Mucosa of stomach (tissue), 1 donor: Measurements from ENCODE around the gene SMG6.

Experiments
- H3K27me3 ChIP-seq: one replicate; pipeline ENCODE4 v1.7.0; 2013; ENCODE audit warnings: mild to moderate bottlenecking, low read length; ENCODE audit not compliant: control insufficient read depth, insufficient read depth
- H3K36me3 ChIP-seq: one replicate; pipeline ENCODE4 v1.7.0; 2013; ENCODE audit warnings: low read length; ENCODE audit not compliant: control insufficient read depth, insufficient read depth
- H3K4me1 ChIP-seq: one replicate; pipeline ENCODE4 v1.7.0; 2013; ENCODE audit warnings: mild to moderate bottlenecking, low read length; ENCODE audit not compliant: control insufficient read depth, insufficient read depth
- H3K4me3 ChIP-seq: one replicate; pipeline ENCODE4 v1.7.0; 2013; ENCODE audit warnings: low read length
- H3K9ac ChIP-seq: one replicate; pipeline ENCODE4 v1.7.0; 2013; ENCODE audit warnings: mild to moderate bottlenecking, low read length, moderate library complexity
- H3K9me3 ChIP-seq: one replicate; pipeline ENCODE4 v1.7.0; 2013; ENCODE audit warnings: mild to moderate bottlenecking, low read length, moderate library complexity; ENCODE audit not compliant: control insufficient read depth
- donor health status: Pancreatic carcinoma.

The SMG6 gene

GRCh38 chr17:2237521-2237921 is 66.1 kb downstream of the SMG6 start:
- H3K9ac ChIP-seq = no peak overlapping the region
- no peaks in the 10 kb centered on the region for H3K36me3 ChIP-seq
- H3K9me3 ChIP-seq = no peaks in the 10 kb centered on the region
- no peaks in the 10 kb centered on the region for H3K27me3 ChIP-seq
- no peaks in the 10 kb centered on the region for H3K4me1 ChIP-seq
- no peak overlapping the region for H3K4me3 ChIP-seq

GRCh38 chr17:2235792-2236366 is 67.7 kb downstream of the SMG6 start:
- no peaks in the 10 kb centered on the region for H3K4me1 ChIP-seq

GRCh38 chr17:2235265-2235664 is 68.3 kb downstream of the SMG6 start:
- Histone ChIP-seq H3K4me1 (no peaks in the 10 kb centered on the region), H3K9ac (no peak overlapping the region), H3K27me3 (no peaks in the 10 kb centered on the region), H3K36me3 (no peaks in the 10 kb centered on the region), H3K9me3 (no peaks in the 10 kb centered on the region), H3K4me3 (no peak overlapping the region)

More at GRCh38 chr17:2235792-2236366, 67.7 kb downstream of the SMG6 start:
- Histone ChIP-seq H3K36me3 (no peaks in the 10 kb centered on the region), H3K27me3 (no peaks in the 10 kb centered on the region), H3K4me3 (no peak overlapping the region), H3K9me3 (no peaks in the 10 kb centered on the region), H3K9ac (no peak overlapping the region)

GRCh38 chr17:2233441-2233947 is 70.1 kb downstream of the SMG6 start:
- no peak overlapping the region for H3K9ac ChIP-seq
- no peaks in the 10 kb centered on the region for H3K9me3 ChIP-seq
- H3K36me3 ChIP-seq = no peaks in the 10 kb centered on the region
- no peaks in the 10 kb centered on the region for H3K4me1 ChIP-seq
- no peaks in the 10 kb centered on the region for H3K27me3 ChIP-seq
- H3K4me3 ChIP-seq = no peak overlapping the region

- Histone ChIP-seq H3K27me3 (no peaks in the 10 kb centered on the region), H3K4me3 (no peak overlapping the region), H3K4me1 (no peaks in the 10 kb centered on the region), H3K9me3 (no peaks in the 10 kb centered on the region), H3K36me3 (no peaks in the 10 kb centered on the region), H3K9ac (no peak overlapping the region)
Observed at GRCh38 chr17:2232244-2232638, 71.3 kb downstream of the SMG6 start.

GRCh38 chr17:2230877-2231276 is 72.7 kb downstream of the SMG6 start:
- Histone ChIP-seq H3K36me3 (no peaks in the 10 kb centered on the region), H3K27me3 (no peaks in the 10 kb centered on the region), H3K4me3 (no peak overlapping the region), H3K9me3 (no peaks in the 10 kb centered on the region), H3K9ac (no peak overlapping the region), H3K4me1 (no peaks in the 10 kb centered on the region)

- Histone ChIP-seq H3K4me1 (peaks cover 12% of the 10 kb centered on the region), H3K9ac (no peak overlapping the region), H3K36me3 (no peaks in the 10 kb centered on the region)
Observed at GRCh38 chr17:2227025-2227699, 76.4 kb downstream of the SMG6 start.

GRCh38 chr17:2223617-2223927 is 80.0 kb downstream of the SMG6 start:
- H3K36me3 ChIP-seq = no peaks in the 10 kb centered on the region
- H3K27me3 ChIP-seq = no peaks in the 10 kb centered on the region
- H3K4me3 ChIP-seq = no peak overlapping the region
- H3K4me1 ChIP-seq = peaks cover 12% of the 10 kb centered on the region
- H3K9ac ChIP-seq = no peak overlapping the region
- H3K9me3 ChIP-seq = no peaks in the 10 kb centered on the region

More at GRCh38 chr17:2227025-2227699, 76.4 kb downstream of the SMG6 start:
- Histone ChIP-seq H3K9me3 (no peaks in the 10 kb centered on the region), H3K27me3 (no peaks in the 10 kb centered on the region), H3K4me3 (no peak overlapping the region)

GRCh38 chr17:2222901-2223616 is 80.5 kb downstream of the SMG6 start:
- Histone ChIP-seq H3K4me3 (no peak overlapping the region), H3K27me3 (no peaks in the 10 kb centered on the region), H3K9me3 (no peaks in the 10 kb centered on the region), H3K9ac (no peak overlapping the region), H3K36me3 (no peaks in the 10 kb centered on the region), H3K4me1 (peaks cover 12% of the 10 kb centered on the region)

GRCh38 chr17:2222301-2222700 is 81.3 kb downstream of the SMG6 start:
- no peaks in the 10 kb centered on the region for H3K36me3 ChIP-seq
- no peaks in the 10 kb centered on the region for H3K27me3 ChIP-seq
- H3K4me1 ChIP-seq = peaks cover 12% of the 10 kb centered on the region
- no peak overlapping the region for H3K4me3 ChIP-seq
- H3K9ac ChIP-seq = no peak overlapping the region
- no peaks in the 10 kb centered on the region for H3K9me3 ChIP-seq

GRCh38 chr17:2218426-2218825 is 85.2 kb downstream of the SMG6 start:
- H3K9ac ChIP-seq = no peak overlapping the region
- no peaks in the 10 kb centered on the region for H3K9me3 ChIP-seq
- peaks cover 26% of the 10 kb centered on the region for H3K4me1 ChIP-seq
- H3K4me3 ChIP-seq = no peak overlapping the region
- no peaks in the 10 kb centered on the region for H3K27me3 ChIP-seq
- H3K36me3 ChIP-seq = no peaks in the 10 kb centered on the region

GRCh38 chr17:2215616-2216364 is 87.8 kb downstream of the SMG6 start:
- Histone ChIP-seq H3K36me3 (no peaks in the 10 kb centered on the region), H3K4me3 (no peak overlapping the region), H3K4me1 (peaks cover 25% of the 10 kb centered on the region), H3K9me3 (no peaks in the 10 kb centered on the region), H3K9ac (peak overlapping the region; percentile 42), H3K27me3 (no peaks in the 10 kb centered on the region)
